Ovary (tissue), 9 donors: ENCODE measurements around the gene LSR. TPM values are rescaled to one million over a fixed set of nuclear protein-coding genes. Genes with fewer than 3 reads are reported as not detected.

Experiments used
- DNase-seq, 5 donors: peaks; one replicate each; pipeline ENCODE4 v3.0.0-alpha.2; 2019 to 2020
- H3K27ac ChIP-seq, 2 donors: fragments of 200-600 bp; one replicate each; pipeline versions ENCODE4 v1.5.1 to v1.8.0; 2019 to 2022
- H3K27me3 ChIP-seq: fragments of 200-600 bp; one replicate; pipeline ENCODE4 v1.8.0; 2022
- H3K36me3 ChIP-seq: fragments of 200-600 bp; sonication (generic); one replicate; pipeline ENCODE4 v1.5.1; 2019
- H3K4me1 ChIP-seq: one replicate; pipeline ENCODE4 v1.8.1; 2013; ENCODE audit warnings: mild to moderate bottlenecking, moderate library complexity; ENCODE audit not compliant: insufficient read depth
- H3K4me3 ChIP-seq: fragments of 200-600 bp; sonication (generic); one replicate; pipeline ENCODE4 v1.5.1; 2017
- H3K9me3 ChIP-seq, 2 donors: fragments of 200-600 bp in 1 of 2; sonication (generic) in 1 of 2; one replicate each; pipeline versions ENCODE4 v1.5.1 to v1.8.1; 2013 to 2019; ENCODE audit warnings: mild to moderate bottlenecking in 1 of 2, moderate library complexity in 1 of 2
- CTCF ChIP-seq, 3 donors: fragments of 450-650 bp in 2 of 3; fragments of 200-600 bp in 1 of 3; IDR thresholded peaks; one replicate each; pipeline versions ENCODE4 v1.5.1 to v1.8.0; 2016 to 2022; ENCODE audit warnings: antibody characterized with exemption in 3 of 3, mild to moderate bottlenecking in 1 of 3
- EP300 ChIP-seq: sonication (generic); formaldehyde crosslinking; IDR thresholded peaks from one replicate; pipeline ENCODE4 v1.6.1; 2017; ENCODE audit warnings: antibody characterized with exemption
- POLR2A ChIP-seq: fragments of 450-650 bp; IDR thresholded peaks from one replicate; pipeline ENCODE4 v1.6.1; 2017; ENCODE audit warnings: antibody characterized with exemption, mild to moderate bottlenecking, moderate library complexity
- WGBS, 3 donors: extraction: QIAGEN DNeasy Blood & Tissue Kit in 1 of 3; methylation state at CpG; one replicate each; pipeline versions ENCODE4 v1.1.5 to v1.1.7; 2013 to 2017; 5-methylcytosine and 5-hydroxymethylcytosine counted together
- intact Hi-C, 4 donors: fragments of 100-400 bp; cut with DNase I; formaldehyde crosslinking; loops; one replicate each; pipeline versions ENCODE4 v1.11.0 to v1.15.1; 2022 to 2023
- polyA plus RNA-seq, 2 donors: library from polyadenylated mRNA; stranded (reverse); fragments of 200-250 nt in 1 of 2; fragments of 350-450 nt in 1 of 2; fragmentation: Illumina TruSeq in 1 of 2; extraction: RNeasy Lipid Tissue Mini Kit (QIAGEN cat#74804) in 1 of 2; gene quantifications; one replicate each; pipeline ENCODE4 v1.2.3, GENCODE V29; 2013 to 2014
- total RNA-seq, 7 donors: library from RNA; depleted of rRNA in 2 of 7; stranded (reverse); fragments of >200 nt in 2 of 7; fragmentation: NEBNext Ultra II Directional in 3 of 7; extraction: Animal tissue kit (Norgen Biotek cat#: 25700) in 3 of 7; gene quantifications; one replicate each; pipeline versions ENCODE4 v1.1.0 to v1.2.4, GENCODE V29; 2016 to 2023
- donor health status: DM: no; HTN: no; CAD: no; lungs with moderate emphysema.
- donor health status: DM: no; HTN: no; CAD: no.
- donor health status: Bipolar disorder and iron deficiency.
- donor health status: DM: yes; HTN: yes; CAD: no.
- donor health status: DM: no; HTN: no; CAD: no.
- donor health status: DM: yes; HTN: yes; CAD: no.

Gene LSR
- total and polyA plus RNA-seq, 9 donors, result 3.3 to 69.8 (median 12.9) TPM

- Histone ChIP-seq H3K4me1 (no peaks in the 10 kb centered on the region), H3K36me3 (no peaks in the 10 kb centered on the region), H3K9me3 (no peaks in the 10 kb centered on the region), H3K27ac (no peak overlapping the region), H3K27me3 (no peaks in the 10 kb centered on the region), H3K4me3 (no peak overlapping the region)
- TF ChIP-seq EP300 (no peak), POLR2A (no peak), CTCF (IDR thresholded peaks at IDR 0.05) (no peak)
- intact Hi-C loops, result no loop called here
- DNase-seq, result no peak
- WGBS, 3 donors, result 71 to 80% (median 75%) methylated on average over 23 of the region's 23 CpGs
Measured at GRCh38 chr19:35292421-35293362, 43.9 kb downstream of the LSR start.

- no peaks in the 10 kb centered on the region for H3K36me3 ChIP-seq
- WGBS, 3 donors, result 23 to 41% (median 28%) methylated on average over 7 of the region's 7 CpGs
- intact Hi-C loops, result no loop called here
- H3K27me3 ChIP-seq, result no peaks in the 10 kb centered on the region
- no peak overlapping the region for H3K4me3 ChIP-seq
- no peak for TF ChIP-seq CTCF (IDR thresholded peaks at IDR 0.05)
- TF ChIP-seq EP300, result no peak
- no peak for TF ChIP-seq POLR2A
- H3K27ac ChIP-seq, result no peak overlapping the region
- no peak for DNase-seq
- H3K4me1 ChIP-seq, result no peaks in the 10 kb centered on the region
- no peaks in the 10 kb centered on the region for H3K9me3 ChIP-seq
Measured at GRCh38 chr19:35293363-35293739, 44.5 kb downstream of the LSR start.

GRCh38 chr19:35293808-35294207 lies 45.0 kb downstream of the LSR start:
- intact Hi-C loops, result no loop called here
- DNase-seq, result no peak
- H3K27me3 ChIP-seq, result no peaks in the 10 kb centered on the region
- H3K4me1 ChIP-seq, result no peaks in the 10 kb centered on the region
- no peaks in the 10 kb centered on the region for H3K9me3 ChIP-seq
- 35 to 63% (median 42%) methylated on average over 17 of the region's 17 CpGs for WGBS, 3 donors
- H3K27ac ChIP-seq, result no peak overlapping the region
- no peak overlapping the region for H3K4me3 ChIP-seq
- no peaks in the 10 kb centered on the region for H3K36me3 ChIP-seq
- TF ChIP-seq CTCF (IDR thresholded peaks at IDR 0.05) (no peak), POLR2A (no peak), EP300 (no peak)

- WGBS, 3 donors, result 80 to 88% (median 81%) methylated on average over 3 of the region's 3 CpGs
Measured at GRCh38 chr19:35294328-35294727, 45.5 kb downstream of the LSR start.

More at GRCh38 chr19:35294328-35294727, 45.5 kb downstream of the LSR start:
- intact Hi-C loops, result no loop called here
- H3K4me1 ChIP-seq, result no peaks in the 10 kb centered on the region
- TF ChIP-seq EP300 (no peak), POLR2A (no peak), CTCF (IDR thresholded peaks at IDR 0.05) (no peak)
- DNase-seq, result no peak
- H3K36me3 ChIP-seq, result no peaks in the 10 kb centered on the region
- no peaks in the 10 kb centered on the region for H3K27me3 ChIP-seq
- H3K9me3 ChIP-seq, result no peaks in the 10 kb centered on the region
- H3K27ac ChIP-seq, result no peak overlapping the region
- no peak overlapping the region for H3K4me3 ChIP-seq
